ENCODE measurements around the gene RAB6B.
A peak's percentile ranks its signal among the peaks of the same experiment; 100 is the strongest.

RAB6B gene

GRCh38 chr3:133779626-133780203, 116.0 kb downstream of the RAB6B start:
- Histone ChIP-seq H3K4me3 (replicated peaks; ENCODE audit: insufficient read depth, low read length) (no peak overlapping the region), H3K27ac (replicated peaks) (no peak overlapping the region), H3K27me3 (ENCODE audit: insufficient read depth, poor library complexity, severe bottlenecking) (no peaks in the 10 kb centered on the region)
- TF ChIP-seq CTCF (IDR thresholded peaks at IDR 0.05; ENCODE audit: insufficient read depth, low read length) (no peak), SPI1 (IDR thresholded peaks at IDR 0.05; ENCODE audit: borderline replicate concordance, low read depth) (no peak), GABPA (IDR thresholded peaks at IDR 0.05; ENCODE audit: low read depth) (no peak), REST (IDR thresholded peaks at IDR 0.05; ENCODE audit: insufficient replicate concordance, low read depth) (no peak)
- DNase-seq (ENCODE audit: low read depth in 1 of 2, low spot score in 1 of 2) = no peak

- TF ChIP-seq SPI1 (IDR thresholded peaks at IDR 0.05; ENCODE audit: borderline replicate concordance, low read depth) = no peak
- TF ChIP-seq GABPA (IDR thresholded peaks at IDR 0.05; ENCODE audit: low read depth) = no peak
- no peak for TF ChIP-seq REST (IDR thresholded peaks at IDR 0.05; ENCODE audit: insufficient replicate concordance, low read depth)
- no peak for TF ChIP-seq CTCF (IDR thresholded peaks at IDR 0.05; ENCODE audit: insufficient read depth, low read length)
- TF ChIP-seq POLR2AphosphoS5 (IDR thresholded peaks at IDR 0.05; ENCODE audit: low read depth) = no peak
- Histone ChIP-seq H3K4me3 (replicated peaks; ENCODE audit: insufficient read depth, low read length) (no peak overlapping the region), H3K27ac (replicated peaks) (no peak overlapping the region), H3K27me3 (ENCODE audit: insufficient read depth, poor library complexity, severe bottlenecking) (peaks cover 3% of the 10 kb centered on the region)
- DNase-seq (ENCODE audit: low read depth in 1 of 2, low spot score in 1 of 2) = no peak
Observed at GRCh38 chr3:133777807-133778568, 117.7 kb downstream of the RAB6B start.

- no peak overlapping the region for H3K27ac ChIP-seq (replicated peaks)
- no peak for DNase-seq (ENCODE audit: low read depth in 1 of 2, low spot score in 1 of 2)
- peaks cover 3% of the 10 kb centered on the region for H3K27me3 ChIP-seq (ENCODE audit: insufficient read depth, poor library complexity, severe bottlenecking)
- H3K4me3 ChIP-seq (replicated peaks; ENCODE audit: insufficient read depth, low read length) = no peak overlapping the region
- TF ChIP-seq POLR2AphosphoS5 (IDR thresholded peaks at IDR 0.05; ENCODE audit: low read depth) (no peak), GABPA (IDR thresholded peaks at IDR 0.05; ENCODE audit: low read depth) (no peak), SPI1 (IDR thresholded peaks at IDR 0.05; ENCODE audit: borderline replicate concordance, low read depth) (peak; percentile 3; the same call in 1 of the 2 replicates), REST (IDR thresholded peaks at IDR 0.05; ENCODE audit: insufficient replicate concordance, low read depth) (no peak), CTCF (IDR thresholded peaks at IDR 0.05; ENCODE audit: insufficient read depth, low read length) (no peak)
Observed at GRCh38 chr3:133776794-133777438, 118.8 kb downstream of the RAB6B start.

All from HL-60 (cell line).